A549 (cell line): ENCODE measurements around the gene CEPT1. TPM values are rescaled to one million over a fixed set of nuclear protein-coding genes. Genes with fewer than 3 reads are reported as not detected.

Experiments
- ATAC-seq, 2 experiments: fragments of 200-7000 bp in 1 of 2; fragments of >200 bp in 1 of 2; cut with Nextera tagmentation in 1 of 2; cut with Tn5 transposase in 1 of 2; 3 replicates each; pipeline versions ENCODE4 v1.8.0 to v1.9.1; 2018 to 2020; ENCODE audit warnings: mild to moderate bottlenecking in 1 of 2, moderate library complexity in 1 of 2
- CTCF ChIA-PET: fragments of 300-600 bp; sonication (Branson Sonifier 250); formaldehyde crosslinking; extraction: SDS; loops from one replicate; lab custom pipeline; 2021; ENCODE audit warnings: antibody characterized with exemption, inconsistent platforms; lab: Yijun Ruan, JAX
- POLR2A ChIA-PET: fragments of 350-600 bp; formaldehyde crosslinking; extraction: SDS; loops from one replicate; lab custom pipeline; 2021; ENCODE audit warnings: antibody characterized with exemption, inconsistent platforms; lab: Yijun Ruan, JAX
- DNase-seq, 2 experiments: peaks; one replicate each; pipeline versions ENCODE4 v3.0.0 to v3.0.0-alpha.2; 2011 to 2016; ENCODE audit warnings: low read depth in 1 of 2, low spot score in 1 of 2
- FAIRE-seq: peaks from 2 replicates; lab custom pipeline; 2011; peaks lifted over from hg19 to GRCh38; lab: Jason Lieb, UNC
- H3K27ac ChIP-seq, 2 experiments: fragments of >200 bp; sonication (Bioruptor Twin); formaldehyde crosslinking; 3 replicates each; pipeline ENCODE4 v1.5.1; 2016 to 2017
- H3K4me1 ChIP-seq: fragments of >200 bp; sonication (Bioruptor Twin); formaldehyde crosslinking; 3 replicates; pipeline ENCODE4 v1.6.1; 2016
- H3K4me2 ChIP-seq: fragments of >200 bp; sonication (Bioruptor Twin); formaldehyde crosslinking; 3 replicates; pipeline ENCODE4 v1.6.1; 2016
- H3K4me3 ChIP-seq: fragments of >200 bp; sonication (Bioruptor Twin); formaldehyde crosslinking; 3 replicates; pipeline ENCODE4 v1.5.1; 2016
- H3K9me3 ChIP-seq: fragments of >200 bp; sonication (Bioruptor Twin); formaldehyde crosslinking; 3 replicates; pipeline ENCODE4 v1.6.1; 2016
- CBX2 ChIP-seq: fragments of 200-600 bp; sonication (generic); IDR thresholded peaks from 2 replicates; pipeline ENCODE4 v1.6.1; 2016; ENCODE audit warnings: low read depth, mild to moderate bottlenecking, borderline replicate concordance
- CHD2 ChIP-seq: fragments of 150-350 bp; IDR thresholded peaks from 2 replicates; pipeline ENCODE4 v1.6.1; 2014; ENCODE audit warnings: low read length; ENCODE audit not compliant: partially characterized antibody
- E2F6 ChIP-seq: IDR thresholded peaks from 2 replicates; pipeline ENCODE4 v1.6.1; 2012; ENCODE audit warnings: low read depth, borderline replicate concordance
- FOSB ChIP-seq: fragments of 250-450 bp; sonication (Bioruptor Pico); IDR thresholded peaks from 2 replicates; pipeline ENCODE4 v1.5.0; 2020; ENCODE audit warnings: mild to moderate bottlenecking, moderate library complexity
- FOXS1 ChIP-seq: fragments of 250-450 bp; sonication (Bioruptor Pico); IDR thresholded peaks from 2 replicates; pipeline ENCODE4 v1.5.0; 2020; ENCODE audit warnings: mild to moderate bottlenecking, moderate library complexity
- GATA3 ChIP-seq: IDR thresholded peaks from 2 replicates; pipeline ENCODE4 v1.6.1; 2012; ENCODE audit warnings: borderline replicate concordance
- HES2 ChIP-seq: fragments of >200 bp; sonication (Bioruptor Twin); formaldehyde crosslinking; IDR thresholded peaks from 2 replicates; pipeline ENCODE4 v1.6.1; 2016
- HOXA7 ChIP-seq: fragments of 250-450 bp; sonication (Bioruptor Pico); IDR thresholded peaks from 2 replicates; pipeline ENCODE4 v1.5.0; 2020; ENCODE audit warnings: mild to moderate bottlenecking, moderate library complexity
- HOXB13 ChIP-seq: fragments of 250-450 bp; sonication (Bioruptor Pico); IDR thresholded peaks from 2 replicates; pipeline ENCODE4 v1.5.0; 2020; ENCODE audit warnings: low read depth, mild to moderate bottlenecking, moderate library complexity
- HOXB5 ChIP-seq: fragments of 250-450 bp; sonication (Bioruptor Pico); IDR thresholded peaks from 2 replicates; pipeline ENCODE4 v1.5.0; 2020; ENCODE audit warnings: mild to moderate bottlenecking, moderate library complexity
- MAFK ChIP-seq: fragments of 450-650 bp; IDR thresholded peaks from 2 replicates; pipeline ENCODE4 v1.6.1; 2014; ENCODE audit not compliant: partially characterized antibody
- NR3C1 ChIP-seq: fragments of >200 bp; sonication (Bioruptor Twin); formaldehyde crosslinking; IDR thresholded peaks from 3 replicates; pipeline ENCODE4 v1.6.1; 2017
- PBX3 ChIP-seq: IDR thresholded peaks from 2 replicates; pipeline ENCODE4 v1.6.1; 2012
- PHF8 ChIP-seq: fragments of 200-600 bp; sonication (generic); IDR thresholded peaks from 2 replicates; pipeline ENCODE4 v1.6.1; 2016; ENCODE audit warnings: low read depth, mild to moderate bottlenecking, antibody characterized with exemption, moderate library complexity, borderline replicate concordance
- RCOR1 ChIP-seq: fragments of 150-350 bp; IDR thresholded peaks from 2 replicates; pipeline ENCODE4 v1.6.1; 2014; ENCODE audit warnings: antibody characterized with exemption, low read length, low read depth
- SMC3 ChIP-seq: fragments of >200 bp; sonication (Bioruptor Twin); formaldehyde crosslinking; IDR thresholded peaks from 3 replicates; pipeline ENCODE4 v1.6.1; 2018; ENCODE audit warnings: inconsistent platforms
- TP53 ChIP-seq: fragments of 250-450 bp; sonication (Bioruptor Pico); IDR thresholded peaks from 2 replicates; pipeline ENCODE4 v1.5.0; 2021; ENCODE audit warnings: mild to moderate bottlenecking, moderate library complexity
- ZC3H11A ChIP-seq: fragments of 450-650 bp; IDR thresholded peaks from 2 replicates; pipeline ENCODE4 v1.6.1; 2014; ENCODE audit warnings: antibody characterized with exemption, mild to moderate bottlenecking
- ZNF302 ChIP-seq: fragments of 250-450 bp; sonication (Bioruptor Pico); IDR thresholded peaks from 2 replicates; pipeline ENCODE4 v1.9.0; 2021; ENCODE audit warnings: inconsistent platforms, mild to moderate bottlenecking, moderate library complexity
- WGBS: methylation state at CpG from one replicate; pipeline ENCODE4 v1.1.6; 2017; ENCODE audit errors: missing lambda C conversion rate; 5-methylcytosine and 5-hydroxymethylcytosine counted together
- polyA plus RNA-seq, 4 experiments: library from polyadenylated mRNA; depleted of rRNA in 3 of 4; stranded (reverse); fragments of >200 nt; fragmentation: RNase III in 1 of 4; extraction: RNeasy Plus Mini Kit Qiagen cat#74134 plus additional on column Dnase treatment in 1 of 4; gene quantifications; 2 replicates in 3 of 4; 3 replicates in 1 of 4; pipeline ENCODE4 v1.2.3, GENCODE V29; 2011 to 2017

CEPT1 gene
- polyA plus RNA-seq, 2 of the 4 experiments (the other 2 are of a cell fraction), result 12.3 to 26.2 TPM

GRCh38 chr1:111151838-111152237, 11.8 kb downstream of the CEPT1 start:
- Histone ChIP-seq H3K4me1 (no peaks in the 10 kb centered on the region), H3K27ac (no peak overlapping the region), H3K4me2 (no peak overlapping the region)
- CTCF ChIA-PET, result no interaction called here
- no peak for FAIRE-seq
- DNase-seq, result no peak
- POLR2A ChIA-PET, result no interaction called here
- no peak for TF ChIP-seq PHF8
- no peak for TF ChIP-seq HES2
- no peak for TF ChIP-seq PBX3
- TF ChIP-seq SMC3, result no peak
- TF ChIP-seq RCOR1, result no peak
- TF ChIP-seq, all 56 proteins: peak for 0
- no peak for ATAC-seq
- WGBS, result 79% methylated on average over 3 of the region's 3 CpGs
- no peak overlapping the region for H3K4me3 ChIP-seq
- H3K9me3 ChIP-seq, result no peaks in the 10 kb centered on the region

- ChIA-PET CTCF (no interaction called here), POLR2A (no interaction called here)
- no peak overlapping the region for H3K4me2 ChIP-seq
- no peak for DNase-seq
- FAIRE-seq, result no peak
- 94% methylated on average over 5 of the region's 5 CpGs for WGBS
- no peaks in the 10 kb centered on the region for H3K4me1 ChIP-seq
- H3K9me3 ChIP-seq, result no peaks in the 10 kb centered on the region
- ATAC-seq, result no peak
- no peak overlapping the region for H3K4me3 ChIP-seq
- TF ChIP-seq CBX2 (no peak), HOXA7 (CRISPR knock-in tag) (no peak), HES2 (no peak), ZC3H11A (no peak), ZNF302 (CRISPR knock-in tag) (no peak), FOSB (CRISPR knock-in tag) (no peak), HOXB13 (CRISPR knock-in tag) (no peak), TP53 (no peak), MAFK (no peak), FOXS1 (CRISPR knock-in tag) (no peak), NR3C1 (no peak), GATA3 (no peak)
- H3K27ac ChIP-seq, result no peak overlapping the region
Measured at GRCh38 chr1:111154021-111154999, 14.3 kb downstream of the CEPT1 start.

- FAIRE-seq, result no peak
- no peak overlapping the region for H3K27ac ChIP-seq
- no peak for ATAC-seq
- 96% methylated on average over 2 of the region's 2 CpGs for WGBS
- H3K9me3 ChIP-seq, result no peaks in the 10 kb centered on the region
- ChIA-PET CTCF (no interaction called here), POLR2A (no interaction called here)
- TF ChIP-seq ZNF302 (CRISPR knock-in tag), result no peak
- H3K4me1 ChIP-seq, result no peaks in the 10 kb centered on the region
- DNase-seq, result no peak
- no peak overlapping the region for H3K4me2 ChIP-seq
- no peak overlapping the region for H3K4me3 ChIP-seq
Measured at GRCh38 chr1:111157431-111157830, 17.4 kb downstream of the CEPT1 start.

- no peak overlapping the region for H3K27ac ChIP-seq
- ATAC-seq (no peak), DNase-seq (no peak), FAIRE-seq (no peak)
- CTCF ChIA-PET, result interaction anchor here (1.3 kb wide), 1 partner anchor 61 kb away, joined by 4 read pairs; no protein-coding TSS in a partner anchor
- H3K9me3 ChIP-seq, result no peaks in the 10 kb centered on the region
- TF ChIP-seq GATA3 (no peak), E2F6 (no peak), PHF8 (no peak), HOXB5 (CRISPR knock-in tag) (no peak), HES2 (no peak), HOXA7 (CRISPR knock-in tag) (no peak), CHD2 (no peak)
- POLR2A ChIA-PET, result no interaction called here
- H3K4me1 ChIP-seq, result no peaks in the 10 kb centered on the region
- no peak overlapping the region for H3K4me2 ChIP-seq
- no peak overlapping the region for H3K4me3 ChIP-seq
- 95% methylated on average over 1 of the region's 1 CpG for WGBS
Measured at GRCh38 chr1:111161843-111162487, 21.9 kb downstream of the CEPT1 start.
